HCT116 (cell line): ENCODE measurements around the gene CFD. TPM values are rescaled to one million over a fixed set of nuclear protein-coding genes. Genes with fewer than 3 reads are reported as not detected.

Experiments used
- ATAC-seq: fragments of 200-7000 bp; cut with Tn5 transposase; 2 replicates; pipeline ENCODE4 v1.9.1; 2020; ENCODE audit warnings: mild to moderate bottlenecking, moderate library complexity
- BruUV-seq: library from RNA; stranded (reverse); fragments of 400-500 nt; replicated peaks from 2 replicates; lab custom pipeline; 2021; lab: Mats Ljungman, UMichigan
- CTCF ChIA-PET: fragments of 300-600 bp; sonication (Branson Sonifier 250); formaldehyde crosslinking; loops from one replicate; lab custom pipeline; 2021; ENCODE audit warnings: antibody characterized with exemption; lab: Charles Lee
- POLR2A ChIA-PET: fragments of 300-600, 350-600 bp; sonication (Branson Sonifier 250); formaldehyde crosslinking; loops from one replicate; lab custom pipeline; 2021; ENCODE audit warnings: antibody characterized with exemption; lab: Charles Lee
- RAD21 ChIA-PET, 2 experiments: fragments of 300-600 bp; sonication (Branson Sonifier 250); formaldehyde crosslinking; loops; one replicate each; lab custom pipeline; 2023; ENCODE audit warnings: low total read pairs in 2 of 2; ENCODE audit not compliant: uncharacterized antibody in 2 of 2, unreplicated experiment in 2 of 2, low non-redundant PET in 1 of 2; lab: Charles Lee
- DNase-seq: peaks from one replicate; pipeline ENCODE4 v3.0.0-alpha.2; 2010; ENCODE audit warnings: low read depth, low spot score
- H2AFZ ChIP-seq: fragments of 200-600 bp; shearing (Covaris generic), sonication (generic); 2 replicates; pipeline ENCODE4 v1.6.1; 2017; ENCODE audit warnings: low read depth, mixed run types, mixed read lengths, antibody characterized with exemption, low read length; ENCODE audit not compliant: poor library complexity, severe bottlenecking
- H3K27ac ChIP-seq: 2 replicates; pipeline ENCODE4 v1.5.1; 2012; ENCODE audit warnings: low read depth, low read length
- H3K27me3 ChIP-seq: fragments of 200-600 bp; sonication (generic); 2 replicates; pipeline ENCODE4 v1.6.1; 2016; ENCODE audit warnings: mixed run types, low read length, mixed read lengths; ENCODE audit not compliant: insufficient read depth
- H3K36me3 ChIP-seq, 2 experiments: fragments of 200-500 bp in 1 of 2; fragments of 200-600 bp in 1 of 2; sonication (Bioruptor generic) in 1 of 2; sonication (generic) in 1 of 2; 2 replicates each; pipeline versions ENCODE4 v1.5.1 to v1.6.1; 2014 to 2016; ENCODE audit warnings: low read length in 2 of 2, inconsistent platforms in 1 of 2, mixed read lengths in 1 of 2, mixed run types in 1 of 2; ENCODE audit not compliant: insufficient read depth in 2 of 2, control insufficient read depth in 1 of 2
- H3K4me1 ChIP-seq, 2 experiments: fragments of 200-600 bp in 1 of 2; sonication (generic) in 1 of 2; 2 replicates each; pipeline versions ENCODE4 v1.5.1 to v1.6.1; 2012 to 2017; ENCODE audit warnings: low read length in 2 of 2, inconsistent platforms in 1 of 2, mild to moderate bottlenecking in 1 of 2, mixed read lengths in 1 of 2, mixed run types in 1 of 2, moderate library complexity in 1 of 2; ENCODE audit not compliant: insufficient read depth in 2 of 2, control insufficient read depth in 1 of 2
- H3K4me2 ChIP-seq: fragments of 200-600 bp; sonication (generic); 2 replicates; pipeline ENCODE4 v1.6.1; 2017; ENCODE audit warnings: mixed run types, low read length, mixed read lengths
- H3K4me3 ChIP-seq, 2 experiments: fragments of 200-600 bp in 1 of 2; sonication (generic) in 1 of 2; replicated peaks in 1 of 2; 2 replicates each; pipeline ENCODE4 v1.5.1; 2011 to 2016; ENCODE audit warnings: low read length in 2 of 2, control low read depth in 1 of 2, low read depth in 1 of 2, mild to moderate bottlenecking in 1 of 2, mixed read lengths in 1 of 2, mixed run types in 1 of 2
- H3K79me2 ChIP-seq: fragments of 200-600 bp; sonication (generic); 2 replicates; pipeline ENCODE4 v1.6.1; 2017; ENCODE audit warnings: mild to moderate bottlenecking, mixed run types, low read length, moderate library complexity, mixed read lengths; ENCODE audit not compliant: insufficient read depth
- H3K9ac ChIP-seq: fragments of 200-600 bp; sonication (generic); 2 replicates; pipeline ENCODE4 v1.6.1; 2016; ENCODE audit warnings: low read length, mixed read lengths
- H3K9me2 ChIP-seq: fragments of 200-600 bp; sonication (generic), shearing (Covaris generic); 2 replicates; pipeline ENCODE4 v1.6.1; 2017; ENCODE audit warnings: mixed run types, mild to moderate bottlenecking, moderate library complexity; ENCODE audit not compliant: insufficient read depth
- H3K9me3 ChIP-seq, 2 experiments: fragments of 200-500 bp in 1 of 2; fragments of 200-600 bp in 1 of 2; sonication (Bioruptor generic) in 1 of 2; sonication (generic) in 1 of 2; 2 replicates each; pipeline ENCODE4 v1.6.1; 2014 to 2017; ENCODE audit warnings: low read length in 2 of 2, mixed read lengths in 2 of 2, inconsistent platforms in 1 of 2, low read depth in 1 of 2, mild to moderate bottlenecking in 1 of 2, mixed run types in 1 of 2, moderate library complexity in 1 of 2; ENCODE audit not compliant: control insufficient read depth in 1 of 2, insufficient read depth in 1 of 2
- H4K20me1 ChIP-seq: fragments of 200-600 bp; sonication (generic), shearing (Covaris generic); 2 replicates; pipeline ENCODE4 v1.6.1; 2017; ENCODE audit warnings: mixed run types, mild to moderate bottlenecking, moderate library complexity; ENCODE audit not compliant: insufficient read depth
- CEBPB ChIP-seq: IDR thresholded peaks from 2 replicates; pipeline ENCODE4 v1.6.1; 2012; ENCODE audit warnings: low read depth
- EGR1 ChIP-seq: IDR thresholded peaks from 2 replicates; pipeline ENCODE4 v1.6.1; 2012; ENCODE audit warnings: low read depth
- ELF1 ChIP-seq: IDR thresholded peaks from 2 replicates; pipeline ENCODE4 v1.6.1; 2012; ENCODE audit warnings: low read depth, borderline replicate concordance
- EZH2phosphoT487 ChIP-seq: fragments of 200-600 bp; IDR thresholded peaks from 2 replicates; pipeline ENCODE4 v1.6.1; 2018; ENCODE audit warnings: antibody characterized with exemption, borderline replicate concordance
- JUND ChIP-seq: IDR thresholded peaks from 2 replicates; pipeline ENCODE4 v1.6.1; 2012
- POLR2AphosphoS5 ChIP-seq: IDR thresholded peaks from 2 replicates; pipeline ENCODE4 v1.6.1; 2011; ENCODE audit warnings: mild to moderate bottlenecking, low read depth, low read length, moderate library complexity
- SIN3A ChIP-seq: IDR thresholded peaks from 2 replicates; pipeline ENCODE4 v1.6.1; 2012; ENCODE audit warnings: low read depth
- SP1 ChIP-seq: IDR thresholded peaks from 2 replicates; pipeline ENCODE4 v1.6.1; 2012; ENCODE audit warnings: low read depth
- SRF ChIP-seq: IDR thresholded peaks from 2 replicates; pipeline ENCODE4 v1.6.1; 2012; ENCODE audit warnings: low read depth
- YY1 ChIP-seq: IDR thresholded peaks from 2 replicates; pipeline ENCODE4 v1.6.1; 2011; ENCODE audit warnings: low read length, low read depth, moderate library complexity, mild to moderate bottlenecking; ENCODE audit not compliant: insufficient replicate concordance; ENCODE audit errors: extremely low read depth
- intact Hi-C: fragments of 100-400 bp; cut with micrococcal nuclease; formaldehyde crosslinking; loops from 2 replicates; pipeline ENCODE4 v1.10.0; 2022
- total RNA-seq: library from RNA; stranded (reverse); gene quantifications from one replicate; pipeline ENCODE4 v1.2.1, GENCODE V29; 2021; ENCODE audit not compliant: unreplicated experiment
- TF ChIP-seq, protein P1 (sequence below): IDR thresholded peaks from 2 replicates; pipeline ENCODE4 v1.6.1; 2012; ENCODE audit warnings: low read depth
- TF ChIP-seq, protein P2 (sequence below): IDR thresholded peaks from 2 replicates; pipeline ENCODE4 v1.6.1; 2012
- TF ChIP-seq, protein P3 (sequence below), 3 experiments: fragments of 200-600 bp in 1 of 3; sonication (generic) in 1 of 3; IDR thresholded peaks in 2 of 3; conservative IDR thresholded peaks in 1 of 3; 2 replicates each; pipeline ENCODE4 v1.5.1; 2012 to 2017; ENCODE audit warnings: low read depth in 2 of 3, low read length in 2 of 3, antibody characterized with exemption in 1 of 3, borderline replicate concordance in 1 of 3, control low read depth in 1 of 3, mild to moderate bottlenecking in 1 of 3, mixed read lengths in 1 of 3, mixed run types in 1 of 3, moderate library complexity in 1 of 3; ENCODE audit not compliant: insufficient read depth in 1 of 3

Gene CFD
- total RNA-seq, 1 experiment from 2014 or later, result 80.2 TPM

DNA sequence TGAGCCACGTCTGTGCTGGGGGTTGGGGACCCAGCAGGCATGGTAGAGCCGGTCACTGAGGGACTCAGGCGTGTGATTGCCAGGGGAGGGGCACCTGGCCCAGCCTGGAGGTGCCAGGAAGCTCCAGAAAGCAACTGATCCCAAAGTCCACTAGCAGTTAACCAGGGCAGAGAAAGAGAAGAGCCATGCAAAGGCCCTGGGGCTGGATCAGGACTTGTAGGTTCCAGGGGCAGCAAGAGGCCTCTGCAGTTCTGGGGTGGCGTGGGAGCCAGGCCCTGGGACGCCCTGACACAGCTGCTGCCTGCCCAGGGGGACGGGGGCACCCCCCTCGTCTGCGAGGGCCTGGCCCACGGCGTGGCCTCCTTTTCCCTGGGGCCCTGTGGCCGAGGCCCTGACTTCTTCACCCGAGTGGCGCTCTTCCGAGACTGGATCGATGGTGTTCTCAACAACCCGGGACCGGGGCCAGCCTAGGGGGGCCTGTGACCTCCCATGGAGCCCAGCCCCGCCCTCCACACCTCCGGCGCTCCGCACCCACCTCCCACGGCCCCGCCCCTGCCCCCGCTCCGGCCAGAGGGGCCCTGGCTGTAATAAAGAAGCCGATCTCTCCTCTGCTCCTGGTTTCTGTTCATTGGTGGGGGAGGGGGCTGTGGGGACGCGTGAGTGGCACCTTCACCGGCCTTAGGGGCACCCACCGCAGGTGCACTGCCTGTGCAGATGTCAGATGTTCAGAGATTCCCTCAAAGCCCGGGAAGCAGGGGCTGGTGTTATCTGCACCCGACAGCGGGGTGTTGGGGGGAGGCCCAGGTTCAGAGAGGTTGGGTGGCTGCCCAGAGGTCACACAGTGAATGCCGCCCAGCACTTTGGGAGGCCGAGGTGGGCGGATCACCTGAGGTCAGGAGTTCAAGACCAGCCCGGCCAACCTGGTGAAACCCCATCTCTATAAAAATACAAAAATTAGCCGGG is 27.8 kb upstream of the CFD start:
- ChIA-PET POLR2A (no interaction called here), RAD21 (no interaction called here), CTCF (no interaction called here)
- no peak overlapping the region for H3K9ac ChIP-seq
- H4K20me1 ChIP-seq, result no peaks in the 10 kb centered on the region
- H3K9me2 ChIP-seq, result no peaks in the 10 kb centered on the region
- H3K4me1 ChIP-seq, result peaks cover 0 to 4% of the 10 kb centered on the region in 2 experiments; a peak in 3 of 4 replicates
- no peaks in the 10 kb centered on the region for H3K36me3 ChIP-seq
- no peak for DNase-seq
- ATAC-seq, result no peak
- BruUV-seq, result no TSS peak
- TF ChIP-seq ELF1 (no peak), SP1 (no peak), JUND (no peak), SIN3A (no peak), YY1 (no peak), CEBPB (no peak), SRF (no peak), EGR1 (no peak), EZH2phosphoT487 (no peak), POLR2AphosphoS5 (no peak)
- TF ChIP-seq, protein P1, sequence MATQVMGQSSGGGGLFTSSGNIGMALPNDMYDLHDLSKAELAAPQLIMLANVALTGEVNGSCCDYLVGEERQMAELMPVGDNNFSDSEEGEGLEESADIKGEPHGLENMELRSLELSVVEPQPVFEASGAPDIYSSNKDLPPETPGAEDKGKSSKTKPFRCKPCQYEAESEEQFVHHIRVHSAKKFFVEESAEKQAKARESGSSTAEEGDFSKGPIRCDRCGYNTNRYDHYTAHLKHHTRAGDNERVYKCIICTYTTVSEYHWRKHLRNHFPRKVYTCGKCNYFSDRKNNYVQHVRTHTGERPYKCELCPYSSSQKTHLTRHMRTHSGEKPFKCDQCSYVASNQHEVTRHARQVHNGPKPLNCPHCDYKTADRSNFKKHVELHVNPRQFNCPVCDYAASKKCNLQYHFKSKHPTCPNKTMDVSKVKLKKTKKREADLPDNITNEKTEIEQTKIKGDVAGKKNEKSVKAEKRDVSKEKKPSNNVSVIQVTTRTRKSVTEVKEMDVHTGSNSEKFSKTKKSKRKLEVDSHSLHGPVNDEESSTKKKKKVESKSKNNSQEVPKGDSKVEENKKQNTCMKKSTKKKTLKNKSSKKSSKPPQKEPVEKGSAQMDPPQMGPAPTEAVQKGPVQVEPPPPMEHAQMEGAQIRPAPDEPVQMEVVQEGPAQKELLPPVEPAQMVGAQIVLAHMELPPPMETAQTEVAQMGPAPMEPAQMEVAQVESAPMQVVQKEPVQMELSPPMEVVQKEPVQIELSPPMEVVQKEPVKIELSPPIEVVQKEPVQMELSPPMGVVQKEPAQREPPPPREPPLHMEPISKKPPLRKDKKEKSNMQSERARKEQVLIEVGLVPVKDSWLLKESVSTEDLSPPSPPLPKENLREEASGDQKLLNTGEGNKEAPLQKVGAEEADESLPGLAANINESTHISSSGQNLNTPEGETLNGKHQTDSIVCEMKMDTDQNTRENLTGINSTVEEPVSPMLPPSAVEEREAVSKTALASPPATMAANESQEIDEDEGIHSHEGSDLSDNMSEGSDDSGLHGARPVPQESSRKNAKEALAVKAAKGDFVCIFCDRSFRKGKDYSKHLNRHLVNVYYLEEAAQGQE, result no peak
- TF ChIP-seq, protein P2, sequence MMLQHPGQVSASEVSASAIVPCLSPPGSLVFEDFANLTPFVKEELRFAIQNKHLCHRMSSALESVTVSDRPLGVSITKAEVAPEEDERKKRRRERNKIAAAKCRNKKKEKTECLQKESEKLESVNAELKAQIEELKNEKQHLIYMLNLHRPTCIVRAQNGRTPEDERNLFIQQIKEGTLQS, result no peak
- TF ChIP-seq, protein P3, sequence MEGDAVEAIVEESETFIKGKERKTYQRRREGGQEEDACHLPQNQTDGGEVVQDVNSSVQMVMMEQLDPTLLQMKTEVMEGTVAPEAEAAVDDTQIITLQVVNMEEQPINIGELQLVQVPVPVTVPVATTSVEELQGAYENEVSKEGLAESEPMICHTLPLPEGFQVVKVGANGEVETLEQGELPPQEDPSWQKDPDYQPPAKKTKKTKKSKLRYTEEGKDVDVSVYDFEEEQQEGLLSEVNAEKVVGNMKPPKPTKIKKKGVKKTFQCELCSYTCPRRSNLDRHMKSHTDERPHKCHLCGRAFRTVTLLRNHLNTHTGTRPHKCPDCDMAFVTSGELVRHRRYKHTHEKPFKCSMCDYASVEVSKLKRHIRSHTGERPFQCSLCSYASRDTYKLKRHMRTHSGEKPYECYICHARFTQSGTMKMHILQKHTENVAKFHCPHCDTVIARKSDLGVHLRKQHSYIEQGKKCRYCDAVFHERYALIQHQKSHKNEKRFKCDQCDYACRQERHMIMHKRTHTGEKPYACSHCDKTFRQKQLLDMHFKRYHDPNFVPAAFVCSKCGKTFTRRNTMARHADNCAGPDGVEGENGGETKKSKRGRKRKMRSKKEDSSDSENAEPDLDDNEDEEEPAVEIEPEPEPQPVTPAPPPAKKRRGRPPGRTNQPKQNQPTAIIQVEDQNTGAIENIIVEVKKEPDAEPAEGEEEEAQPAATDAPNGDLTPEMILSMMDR (IDR thresholded peaks at IDR 0.05 in 2 of 3, conservative IDR thresholded peaks at IDR 0.05 in 1 of 3; ENCODE audit: borderline replicate concordance in 1 of 3, insufficient read depth in 1 of 3, low read depth in 2 of 3, low read length in 2 of 3), result no peak
- H3K9me3 ChIP-seq, result no peaks in the 10 kb centered on the region
- no peaks in the 10 kb centered on the region for H3K79me2 ChIP-seq
- no peak overlapping the region for H3K4me2 ChIP-seq
- intact Hi-C loops, result no loop called here
- no peak overlapping the region for H2AFZ ChIP-seq
- H3K27me3 ChIP-seq, result no peaks in the 10 kb centered on the region
- H3K27ac ChIP-seq, result no peak overlapping the region
- no peak overlapping the region for H3K4me3 ChIP-seq
